ENCODE results near the gene SLC25A43. TPM values are rescaled to one million over a fixed set of nuclear protein-coding genes. Genes with fewer than 3 reads are reported as not detected.

The SLC25A43 gene
- total and polyA plus RNA-seq, 2 of the 4 experiments (the other 2 are of a cell fraction) = 12.3 to 12.5 TPM

- H4K20me1 ChIP-seq (ENCODE audit: insufficient read depth, low read length) = no peaks in the 10 kb centered on the region
- BruUV-seq (replicated peaks) = no TSS peak
- no peak overlapping the region for H3K56ac ChIP-seq (ENCODE audit: extremely low read depth, insufficient read depth, low read length)
- H3K14ac ChIP-seq (replicated peaks; ENCODE audit: low read depth, low read length) = no peak overlapping the region
- CTCF ChIA-PET = interaction anchor here (0.8 kb wide), 1 partner anchor 16 kb away, joined by 4 read pairs; no protein-coding TSS in a partner anchor
- H4K8ac ChIP-seq (ENCODE audit: low read depth in 2 of 2, low read length in 2 of 2) = no peak overlapping the region
- in situ Hi-C loops (cut with MboI; ENCODE audit: low sequenced_read_pairs) (no loop called here), intact Hi-C loops (cut with micrococcal nuclease) (no loop called here), dilution Hi-C loops (cut with HindIII; ENCODE audit: low sequenced_read_pairs, unreplicated experiment) (no loop called here)
- H3K4me2 ChIP-seq (ENCODE audit: low read depth, low read length) = peak overlapping the region; percentile 82
- no peak overlapping the region; the same call in 1 of the 2 replicates for H3K9ac ChIP-seq (ENCODE audit: low read depth, low read length)
- no peak overlapping the region for H3K4ac ChIP-seq (ENCODE audit: low read depth, low read length)
- no peaks in the 10 kb centered on the region for H3K79me1 ChIP-seq (ENCODE audit: low read depth in 1 of 2, low read length in 2 of 2)
- H2AK9ac ChIP-seq (replicated peaks; ENCODE audit: low read depth, low read length, poor library complexity) = no peak overlapping the region
- no peak overlapping the region for H2BK20ac ChIP-seq (ENCODE audit: low read depth, low read length)
- POLR2A ChIA-PET (ENCODE audit: unreplicated experiment) = no interaction called here
- no peak overlapping the region for H2BK5ac ChIP-seq (ENCODE audit: low read depth, low read length, poor library complexity, severe bottlenecking)
- H3K36me3 ChIP-seq (ENCODE audit: control insufficient read depth, insufficient read depth, low read length) = no peaks in the 10 kb centered on the region
- no peak for TF ChIP-seq NFE2L2 (IDR thresholded peaks at IDR 0.05; ENCODE audit: low read depth, low read length)
- no peak for TF ChIP-seq SMC3 (IDR thresholded peaks at IDR 0.05; ENCODE audit: low read depth, low read length)
- TF ChIP-seq USF2 (IDR thresholded peaks at IDR 0.05; ENCODE audit: low read depth, low read length) = 0 out of 2 replicates have a peak, but pooled peaks have one; percentile 28
- peak; percentile 68 for TF ChIP-seq RCOR1 (IDR thresholded peaks at IDR 0.05; ENCODE audit: insufficient replicate concordance, low read length)
- peak; percentile 91 for TF ChIP-seq CEBPB (IDR thresholded peaks at IDR 0.05; ENCODE audit: low read depth, low read length)
- TF ChIP-seq MXI1 (IDR thresholded peaks at IDR 0.05; ENCODE audit: borderline replicate concordance, low read depth, low read length) = no peak
- no peak for TF ChIP-seq MAFK (IDR thresholded peaks at IDR 0.05; ENCODE audit: low read depth, low read length)
- TF ChIP-seq RAD21 (IDR thresholded peaks at IDR 0.05; ENCODE audit: low read length) = no peak
- no peak for TF ChIP-seq ELK1 (IDR thresholded peaks at IDR 0.05; ENCODE audit: borderline replicate concordance, low read depth, low read length)
- no peak for TF ChIP-seq CHD1 (IDR thresholded peaks at IDR 0.05; ENCODE audit: low read depth, low read length)
- TF ChIP-seq BHLHE40 (IDR thresholded peaks at IDR 0.05; ENCODE audit: low read depth, low read length) = peak; percentile 77
- H3K27ac ChIP-seq (ENCODE audit: insufficient read depth, low read length) = no peak overlapping the region
- H4K91ac ChIP-seq (ENCODE audit: insufficient read depth, low read depth, low read length) = no peak overlapping the region
- DNase-seq = peak; percentile 93
- no peak overlapping the region for H4K5ac ChIP-seq (ENCODE audit: low read depth, low read length)
- H2BK15ac ChIP-seq (ENCODE audit: low read depth, low read length) = no peak overlapping the region
- H3K4me1 ChIP-seq (ENCODE audit: control insufficient read depth, insufficient read depth, low read length) = peaks cover 6% of the 10 kb centered on the region
- H3K9me3 ChIP-seq (ENCODE audit: control insufficient read depth, insufficient read depth, low read length) = no peaks in the 10 kb centered on the region
- no peak overlapping the region for H2BK120ac ChIP-seq (ENCODE audit: low read depth, low read length)
- 0 out of 2 replicates have a peak overlapping the region, but pooled peaks have one; percentile 29 for H3K18ac ChIP-seq (ENCODE audit: low read depth, low read length)
- peak; percentile 78 for ATAC-seq (ENCODE audit: low read depth)
- H3K23ac ChIP-seq (ENCODE audit: low read depth, low read length) = no peak overlapping the region
- no peaks in the 10 kb centered on the region for H3K27me3 ChIP-seq (ENCODE audit: control insufficient read depth, insufficient read depth, low read length)
- H3K9me1 ChIP-seq (ENCODE audit: insufficient read depth, low read length) = no peaks in the 10 kb centered on the region
- H2AK5ac ChIP-seq (ENCODE audit: low read depth, low read length) = no peak overlapping the region
- no peak overlapping the region for H3K4me3 ChIP-seq (ENCODE audit: insufficient read depth, low read depth, low read length)
- no peak overlapping the region for H2AFZ ChIP-seq (replicated peaks; ENCODE audit: low read length, poor library complexity)
- no CpG with 5 or more reads among the region's 3 CpGs for WGBS, 2 experiments (ENCODE audit: extremely low coverage in 2 of 2, insufficient read length in 1 of 2)
Observed at GRCh38 chrX:119477812-119478232, 78.7 kb downstream of the SLC25A43 start.
